HCT116 (cell line): ENCODE data around the gene PTHLH. TPM values are rescaled to one million over a fixed set of nuclear protein-coding genes. Genes with fewer than 3 reads are reported as not detected.

Experiments
- ATAC-seq: fragments of 200-7000 bp; cut with Tn5 transposase; 2 replicates; pipeline ENCODE4 v1.9.1; 2020; ENCODE audit warnings: mild to moderate bottlenecking, moderate library complexity
- BruUV-seq: library from RNA; stranded (reverse); fragments of 400-500 nt; replicated peaks from 2 replicates; lab custom pipeline; 2021; lab: Mats Ljungman, UMichigan
- CTCF ChIA-PET: fragments of 300-600 bp; sonication (Branson Sonifier 250); formaldehyde crosslinking; loops from one replicate; lab custom pipeline; 2021; ENCODE audit warnings: antibody characterized with exemption; lab: Charles Lee
- POLR2A ChIA-PET: fragments of 300-600, 350-600 bp; sonication (Branson Sonifier 250); formaldehyde crosslinking; loops from one replicate; lab custom pipeline; 2021; ENCODE audit warnings: antibody characterized with exemption; lab: Charles Lee
- RAD21 ChIA-PET, 2 experiments: fragments of 300-600 bp; sonication (Branson Sonifier 250); formaldehyde crosslinking; loops; one replicate each; lab custom pipeline; 2023; ENCODE audit warnings: low total read pairs in 2 of 2; ENCODE audit not compliant: uncharacterized antibody in 2 of 2, unreplicated experiment in 2 of 2, low non-redundant PET in 1 of 2; lab: Charles Lee
- DNase-seq: peaks from one replicate; pipeline ENCODE4 v3.0.0-alpha.2; 2010; ENCODE audit warnings: low read depth, low spot score
- H2AFZ ChIP-seq: fragments of 200-600 bp; shearing (Covaris generic), sonication (generic); 2 replicates; pipeline ENCODE4 v1.6.1; 2017; ENCODE audit warnings: low read depth, mixed run types, mixed read lengths, antibody characterized with exemption, low read length; ENCODE audit not compliant: poor library complexity, severe bottlenecking
- H3K27ac ChIP-seq: 2 replicates; pipeline ENCODE4 v1.5.1; 2012; ENCODE audit warnings: low read depth, low read length
- H3K27me3 ChIP-seq: fragments of 200-600 bp; sonication (generic); 2 replicates; pipeline ENCODE4 v1.6.1; 2016; ENCODE audit warnings: mixed run types, low read length, mixed read lengths; ENCODE audit not compliant: insufficient read depth
- H3K36me3 ChIP-seq, 2 experiments: fragments of 200-500 bp in 1 of 2; fragments of 200-600 bp in 1 of 2; sonication (Bioruptor generic) in 1 of 2; sonication (generic) in 1 of 2; 2 replicates each; pipeline versions ENCODE4 v1.5.1 to v1.6.1; 2014 to 2016; ENCODE audit warnings: low read length in 2 of 2, inconsistent platforms in 1 of 2, mixed read lengths in 1 of 2, mixed run types in 1 of 2; ENCODE audit not compliant: insufficient read depth in 2 of 2, control insufficient read depth in 1 of 2
- H3K4me1 ChIP-seq, 2 experiments: fragments of 200-600 bp in 1 of 2; sonication (generic) in 1 of 2; 2 replicates each; pipeline versions ENCODE4 v1.5.1 to v1.6.1; 2012 to 2017; ENCODE audit warnings: low read length in 2 of 2, inconsistent platforms in 1 of 2, mild to moderate bottlenecking in 1 of 2, mixed read lengths in 1 of 2, mixed run types in 1 of 2, moderate library complexity in 1 of 2; ENCODE audit not compliant: insufficient read depth in 2 of 2, control insufficient read depth in 1 of 2
- H3K4me2 ChIP-seq: fragments of 200-600 bp; sonication (generic); 2 replicates; pipeline ENCODE4 v1.6.1; 2017; ENCODE audit warnings: mixed run types, low read length, mixed read lengths
- H3K4me3 ChIP-seq, 2 experiments: fragments of 200-600 bp in 1 of 2; sonication (generic) in 1 of 2; replicated peaks in 1 of 2; 2 replicates each; pipeline ENCODE4 v1.5.1; 2011 to 2016; ENCODE audit warnings: low read length in 2 of 2, control low read depth in 1 of 2, low read depth in 1 of 2, mild to moderate bottlenecking in 1 of 2, mixed read lengths in 1 of 2, mixed run types in 1 of 2
- H3K79me2 ChIP-seq: fragments of 200-600 bp; sonication (generic); 2 replicates; pipeline ENCODE4 v1.6.1; 2017; ENCODE audit warnings: mild to moderate bottlenecking, mixed run types, low read length, moderate library complexity, mixed read lengths; ENCODE audit not compliant: insufficient read depth
- H3K9ac ChIP-seq: fragments of 200-600 bp; sonication (generic); 2 replicates; pipeline ENCODE4 v1.6.1; 2016; ENCODE audit warnings: low read length, mixed read lengths
- H3K9me2 ChIP-seq: fragments of 200-600 bp; sonication (generic), shearing (Covaris generic); 2 replicates; pipeline ENCODE4 v1.6.1; 2017; ENCODE audit warnings: mixed run types, mild to moderate bottlenecking, moderate library complexity; ENCODE audit not compliant: insufficient read depth
- H3K9me3 ChIP-seq, 2 experiments: fragments of 200-500 bp in 1 of 2; fragments of 200-600 bp in 1 of 2; sonication (Bioruptor generic) in 1 of 2; sonication (generic) in 1 of 2; 2 replicates each; pipeline ENCODE4 v1.6.1; 2014 to 2017; ENCODE audit warnings: low read length in 2 of 2, mixed read lengths in 2 of 2, inconsistent platforms in 1 of 2, low read depth in 1 of 2, mild to moderate bottlenecking in 1 of 2, mixed run types in 1 of 2, moderate library complexity in 1 of 2; ENCODE audit not compliant: control insufficient read depth in 1 of 2, insufficient read depth in 1 of 2
- H4K20me1 ChIP-seq: fragments of 200-600 bp; sonication (generic), shearing (Covaris generic); 2 replicates; pipeline ENCODE4 v1.6.1; 2017; ENCODE audit warnings: mixed run types, mild to moderate bottlenecking, moderate library complexity; ENCODE audit not compliant: insufficient read depth
- CBX3 ChIP-seq: IDR thresholded peaks from 2 replicates; pipeline ENCODE4 v1.6.1; 2012; ENCODE audit warnings: low read depth
- CEBPB ChIP-seq: IDR thresholded peaks from 2 replicates; pipeline ENCODE4 v1.6.1; 2012; ENCODE audit warnings: low read depth
- EZH2 ChIP-seq: fragments of 200-600 bp; sonication (generic); IDR thresholded peaks from 2 replicates; pipeline ENCODE4 v1.6.1; 2017; ENCODE audit warnings: antibody characterized with exemption, mixed run types
- EZH2phosphoT487 ChIP-seq: fragments of 200-600 bp; IDR thresholded peaks from 2 replicates; pipeline ENCODE4 v1.6.1; 2018; ENCODE audit warnings: antibody characterized with exemption, borderline replicate concordance
- FOSL1 ChIP-seq: IDR thresholded peaks from 2 replicates; pipeline ENCODE4 v1.6.1; 2012; ENCODE audit warnings: low read depth
- JUND ChIP-seq: IDR thresholded peaks from 2 replicates; pipeline ENCODE4 v1.6.1; 2012
- SIN3A ChIP-seq: IDR thresholded peaks from 2 replicates; pipeline ENCODE4 v1.6.1; 2012; ENCODE audit warnings: low read depth
- TCF7L2 ChIP-seq: IDR thresholded peaks from 2 replicates; pipeline ENCODE4 v1.7.0; 2011; ENCODE audit warnings: borderline replicate concordance, inconsistent platforms; ENCODE audit not compliant: insufficient read depth, insufficient read length; ENCODE audit errors: extremely low read depth
- YY1 ChIP-seq: IDR thresholded peaks from 2 replicates; pipeline ENCODE4 v1.6.1; 2011; ENCODE audit warnings: low read length, low read depth, moderate library complexity, mild to moderate bottlenecking; ENCODE audit not compliant: insufficient replicate concordance; ENCODE audit errors: extremely low read depth
- ZNF274 ChIP-seq: fragments of 200-500 bp; sonication (Bioruptor generic); IDR thresholded peaks from 2 replicates; pipeline ENCODE4 v1.6.1; 2014; ENCODE audit warnings: mild to moderate bottlenecking, low read depth, low read length, inconsistent platforms
- intact Hi-C: fragments of 100-400 bp; cut with micrococcal nuclease; formaldehyde crosslinking; loops from 2 replicates; pipeline ENCODE4 v1.10.0; 2022
- total RNA-seq: library from RNA; stranded (reverse); gene quantifications from one replicate; pipeline ENCODE4 v1.2.1, GENCODE V29; 2021; ENCODE audit not compliant: unreplicated experiment
- TF ChIP-seq, protein P1 (sequence below): IDR thresholded peaks from 2 replicates; pipeline ENCODE4 v1.6.1; 2012
- TF ChIP-seq, protein P2 (sequence below): IDR thresholded peaks from 2 replicates; pipeline ENCODE4 v1.6.1; 2012; ENCODE audit warnings: low read depth

PTHLH gene
- total RNA-seq, 1 experiment from 2014 or later, result not detected

DNA sequence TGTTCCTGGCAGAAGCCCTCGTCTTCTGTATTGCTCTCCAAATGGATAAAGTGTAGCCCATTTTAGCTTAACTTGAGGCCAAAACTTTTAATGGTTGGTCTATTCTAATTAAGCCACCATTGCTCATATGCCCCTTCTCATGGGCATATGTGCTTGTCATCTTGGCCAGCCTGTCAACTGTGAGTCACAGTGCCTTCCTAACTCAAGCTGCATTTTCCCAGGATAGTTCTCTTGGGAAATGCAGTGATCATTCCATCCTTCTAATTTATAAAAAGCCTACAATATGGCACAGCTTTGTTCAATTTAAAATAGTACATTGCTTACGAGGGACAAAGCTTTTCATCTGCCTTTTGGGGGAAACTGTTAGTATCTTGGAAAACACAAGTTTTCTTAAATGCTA lies 6.6 kb downstream of the PTHLH start (continued):
- TF ChIP-seq EZH2phosphoT487 (no peak), TCF7L2 (no peak)
- TF ChIP-seq, all 23 proteins: peak for 0

DNA sequence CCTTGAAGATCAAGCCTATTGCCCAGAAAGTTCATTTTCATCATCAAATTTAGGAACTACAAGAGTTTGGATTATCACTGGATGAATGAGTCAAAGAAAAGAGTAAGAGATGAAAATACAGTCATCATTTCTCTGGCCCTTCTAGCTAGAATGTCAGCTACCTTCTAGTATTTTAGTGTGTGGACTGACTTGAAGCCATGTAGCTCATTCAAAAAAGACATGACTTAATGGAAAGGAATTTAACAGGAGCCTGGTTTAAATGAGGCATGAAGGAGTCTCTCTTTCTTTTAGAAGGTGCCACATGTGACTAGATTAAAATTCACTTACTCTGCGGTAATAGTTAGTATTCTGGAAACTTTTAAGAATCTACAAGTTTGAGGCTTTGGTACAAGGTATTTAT lies 7.1 kb downstream of the PTHLH start:
- ChIA-PET POLR2A (no interaction called here), CTCF (interaction anchor here (1.4 kb wide), 1 partner anchor 25 kb away, joined by 3 read pairs; no protein-coding TSS in a partner anchor), RAD21 (no interaction called here)
- peak overlapping the region; percentile 58; the same call in 1 of the 2 replicates for H3K4me2 ChIP-seq
- peaks cover 17 to 43% of the 10 kb centered on the region in 2 experiments for H3K4me1 ChIP-seq
- H3K9ac ChIP-seq, result no peak overlapping the region
- DNase-seq (no peak), ATAC-seq (no peak)
- no peak overlapping the region for H3K4me3 ChIP-seq
- TF ChIP-seq ZNF274 (no peak), CEBPB (no peak)
- no peaks in the 10 kb centered on the region for H3K27me3 ChIP-seq
- H4K20me1 ChIP-seq, result no peaks in the 10 kb centered on the region
- H3K9me3 ChIP-seq, result no peaks in the 10 kb centered on the region
- no TSS peak for BruUV-seq
- H3K27ac ChIP-seq, result no peak overlapping the region
- intact Hi-C loops, result loop anchor here (10.0 kb wide), 1 partner anchor 209 kb away; no protein-coding TSS in a partner anchor
- no peaks in the 10 kb centered on the region for H3K9me2 ChIP-seq
- peak overlapping the region; percentile 53 for H2AFZ ChIP-seq
- no peaks in the 10 kb centered on the region for H3K36me3 ChIP-seq
- no peaks in the 10 kb centered on the region for H3K79me2 ChIP-seq

DNA sequence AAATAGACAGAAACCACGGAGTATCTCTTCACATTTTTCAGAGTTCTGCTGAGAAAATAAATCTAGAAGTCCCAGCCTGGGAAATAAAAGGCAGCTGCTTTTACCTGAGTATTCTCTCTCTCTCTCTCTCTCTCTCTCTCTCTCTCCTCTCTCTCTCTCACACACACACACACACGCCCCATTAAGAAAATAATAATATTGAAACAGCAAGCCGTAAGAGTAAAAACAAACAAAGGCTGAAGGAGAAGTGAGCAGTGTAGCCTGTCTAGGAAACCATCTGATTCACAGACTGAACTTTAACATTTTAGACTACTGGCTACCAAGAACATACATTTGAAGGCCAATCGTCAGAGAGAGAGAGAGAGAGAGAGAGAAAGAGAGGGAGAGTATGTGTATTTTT lies 8.4 kb downstream of the PTHLH start:
- H3K27ac ChIP-seq, result no peak overlapping the region
- intact Hi-C loops, result loop anchor here (10.0 kb wide), 1 partner anchor 211 kb away; no protein-coding TSS in a partner anchor
- CTCF ChIA-PET, result no interaction called here

More for the DNA sequence above, 8.4 kb downstream of the PTHLH start:
- no peak overlapping the region for H3K4me3 ChIP-seq
- RAD21 ChIA-PET, result no interaction called here
- no peaks in the 10 kb centered on the region for H3K79me2 ChIP-seq
- no peaks in the 10 kb centered on the region for H3K36me3 ChIP-seq
- no peak overlapping the region for H2AFZ ChIP-seq
- no peak overlapping the region for H3K4me2 ChIP-seq
- peaks cover 14 to 34% of the 10 kb centered on the region in 2 experiments for H3K4me1 ChIP-seq
- ATAC-seq (no peak), DNase-seq (no peak)
- no peaks in the 10 kb centered on the region for H3K9me3 ChIP-seq
- POLR2A ChIA-PET, result no interaction called here
- no TSS peak for BruUV-seq
- no peaks in the 10 kb centered on the region for H4K20me1 ChIP-seq
- no peaks in the 10 kb centered on the region for H3K9me2 ChIP-seq
- no peak for TF ChIP-seq TCF7L2
- no peak for TF ChIP-seq SIN3A
- no peak for TF ChIP-seq JUND
- no peak for TF ChIP-seq YY1
- no peak for TF ChIP-seq CBX3
- no peak for TF ChIP-seq EZH2
- TF ChIP-seq, protein P1, sequence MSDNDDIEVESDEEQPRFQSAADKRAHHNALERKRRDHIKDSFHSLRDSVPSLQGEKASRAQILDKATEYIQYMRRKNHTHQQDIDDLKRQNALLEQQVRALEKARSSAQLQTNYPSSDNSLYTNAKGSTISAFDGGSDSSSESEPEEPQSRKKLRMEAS, result no peak
- TF ChIP-seq FOSL1, result no peak
- TF ChIP-seq CEBPB, result no peak
- TF ChIP-seq, protein P2, sequence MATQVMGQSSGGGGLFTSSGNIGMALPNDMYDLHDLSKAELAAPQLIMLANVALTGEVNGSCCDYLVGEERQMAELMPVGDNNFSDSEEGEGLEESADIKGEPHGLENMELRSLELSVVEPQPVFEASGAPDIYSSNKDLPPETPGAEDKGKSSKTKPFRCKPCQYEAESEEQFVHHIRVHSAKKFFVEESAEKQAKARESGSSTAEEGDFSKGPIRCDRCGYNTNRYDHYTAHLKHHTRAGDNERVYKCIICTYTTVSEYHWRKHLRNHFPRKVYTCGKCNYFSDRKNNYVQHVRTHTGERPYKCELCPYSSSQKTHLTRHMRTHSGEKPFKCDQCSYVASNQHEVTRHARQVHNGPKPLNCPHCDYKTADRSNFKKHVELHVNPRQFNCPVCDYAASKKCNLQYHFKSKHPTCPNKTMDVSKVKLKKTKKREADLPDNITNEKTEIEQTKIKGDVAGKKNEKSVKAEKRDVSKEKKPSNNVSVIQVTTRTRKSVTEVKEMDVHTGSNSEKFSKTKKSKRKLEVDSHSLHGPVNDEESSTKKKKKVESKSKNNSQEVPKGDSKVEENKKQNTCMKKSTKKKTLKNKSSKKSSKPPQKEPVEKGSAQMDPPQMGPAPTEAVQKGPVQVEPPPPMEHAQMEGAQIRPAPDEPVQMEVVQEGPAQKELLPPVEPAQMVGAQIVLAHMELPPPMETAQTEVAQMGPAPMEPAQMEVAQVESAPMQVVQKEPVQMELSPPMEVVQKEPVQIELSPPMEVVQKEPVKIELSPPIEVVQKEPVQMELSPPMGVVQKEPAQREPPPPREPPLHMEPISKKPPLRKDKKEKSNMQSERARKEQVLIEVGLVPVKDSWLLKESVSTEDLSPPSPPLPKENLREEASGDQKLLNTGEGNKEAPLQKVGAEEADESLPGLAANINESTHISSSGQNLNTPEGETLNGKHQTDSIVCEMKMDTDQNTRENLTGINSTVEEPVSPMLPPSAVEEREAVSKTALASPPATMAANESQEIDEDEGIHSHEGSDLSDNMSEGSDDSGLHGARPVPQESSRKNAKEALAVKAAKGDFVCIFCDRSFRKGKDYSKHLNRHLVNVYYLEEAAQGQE, result no peak
- no peaks in the 10 kb centered on the region for H3K27me3 ChIP-seq
- H3K9ac ChIP-seq, result no peak overlapping the region
